K562 (cell line): ENCODE data around the gene FLII. TPM values are rescaled to one million over a fixed set of nuclear protein-coding genes. Genes with fewer than 3 reads are reported as not detected.
A peak's percentile ranks its signal among the peaks of the same experiment; 100 is the strongest.

Experiments
- ATF1 ChIP-seq, 2 experiments: fragments of 450-650 bp in 1 of 2; IDR thresholded peaks; 2 replicates each; pipeline ENCODE4 v1.6.1; 2016; ENCODE audit warnings: missing compliant biosample characterization in 1 of 2, missing genetic modification characterization in 1 of 2
- CBX3 ChIP-seq, 2 experiments: IDR thresholded peaks; 1 replicate in 1 of 2; 2 replicates in 1 of 2; pipeline ENCODE4 v1.6.1; 2012; ENCODE audit warnings: inconsistent platforms in 2 of 2, low read length in 2 of 2, borderline replicate concordance in 1 of 2, control low read depth in 1 of 2
- CEBPB ChIP-seq: fragments of 450-650 bp; IDR thresholded peaks from 2 replicates; pipeline ENCODE4 v1.6.1; 2016; ENCODE audit warnings: missing genetic modification characterization, missing compliant biosample characterization
- CHD1 ChIP-seq: fragments of 200-600 bp; sonication (generic); IDR thresholded peaks from one replicate; pipeline ENCODE4 v1.6.1; 2012; ENCODE audit warnings: mild to moderate bottlenecking, moderate library complexity, low read length, inconsistent platforms
- CREM ChIP-seq: IDR thresholded peaks from 2 replicates; pipeline ENCODE4 v1.6.1; 2014; ENCODE audit warnings: antibody characterized with exemption, low read depth
- CUX1 ChIP-seq: fragments of 200-800 bp; sonication (Bioruptor generic); IDR thresholded peaks from 2 replicates; pipeline ENCODE4 v1.6.1; 2016; ENCODE audit warnings: missing genetic modification characterization, missing compliant biosample characterization
- ERF ChIP-seq: fragments of 450-650 bp; formaldehyde crosslinking; IDR thresholded peaks from 2 replicates; pipeline ENCODE4 v1.4.0; 2020; ENCODE audit warnings: mild to moderate bottlenecking, mixed read lengths
- EZH2 ChIP-seq: IDR thresholded peaks from 2 replicates; pipeline ENCODE4 v1.6.1; 2012; ENCODE audit warnings: low read depth, mild to moderate bottlenecking, inconsistent platforms, low read length, borderline replicate concordance
- JUND ChIP-seq, 2 experiments: IDR thresholded peaks; 2 replicates in 1 of 2; 3 replicates in 1 of 2; pipeline ENCODE4 v1.6.1; 2011; ENCODE audit warnings: borderline replicate concordance in 2 of 2, low read depth in 2 of 2, low read length in 2 of 2, improper control_type of control experiment in 1 of 2, missing biosample characterization in 1 of 2, missing genetic modification characterization in 1 of 2, missing genetic modification reagents in 1 of 2
- PCBP1 ChIP-seq: fragments of 200-400 bp; formaldehyde crosslinking; IDR thresholded peaks from 2 replicates; pipeline ENCODE4 v1.6.1; 2018; ENCODE audit warnings: mild to moderate bottlenecking, low read depth, low read length; ENCODE audit not compliant: poor library complexity, severe bottlenecking
- RFX1 ChIP-seq: fragments of 450-650 bp; IDR thresholded peaks from 2 replicates; pipeline ENCODE4 v1.6.1; 2016; ENCODE audit warnings: mild to moderate bottlenecking, moderate library complexity
- TCF7L2 ChIP-seq: fragments of 150-350 bp; IDR thresholded peaks from 2 replicates; pipeline ENCODE4 v1.6.1; 2016; ENCODE audit warnings: low read depth, mild to moderate bottlenecking, low read length, moderate library complexity
- U2AF2 ChIP-seq: fragments of 200-400 bp; formaldehyde crosslinking; optimal IDR thresholded peaks from 2 replicates; pipeline ENCODE3; 2017; ENCODE audit warnings: low read depth, mild to moderate bottlenecking, low read length
- VEZF1 ChIP-seq: fragments of 200-800 bp; sonication (Bioruptor generic); IDR thresholded peaks from 2 replicates; pipeline ENCODE4 v1.6.1; 2017; ENCODE audit warnings: missing genetic modification characterization, missing compliant biosample characterization
- ZNF316 ChIP-seq: fragments of 450-650 bp; IDR thresholded peaks from 2 replicates; pipeline ENCODE4 v1.6.1; 2016
- polyA plus RNA-seq, 8 experiments: library from polyadenylated mRNA; depleted of rRNA in 4 of 8; stranded (reverse) in 5 of 8; unstranded in 3 of 8; fragments of >200 nt; fragmentation: Nextera tagmentation in 2 of 8; fragmentation: Illumina TruSeq in 1 of 8; extraction: Ambion mirVana in 2 of 8; extraction: Trizol in 1 of 8; gene quantifications; 2 replicates each; pipeline versions ENCODE4 v1.2.1 to v1.2.3, GENCODE V29; 2011 to 2014; ENCODE audit warnings: inconsistent platforms in 1 of 8, missing spikeins in 1 of 8
- total RNA-seq, 7 experiments: library from RNA; depleted of rRNA in 6 of 7; stranded (reverse); fragments of >200 nt in 6 of 7; fragmentation: Illumina TruSeq in 2 of 7; extraction: Trizol in 2 of 7; gene quantifications; 2 replicates each; pipeline versions ENCODE4 v1.2.1 to v1.2.3, GENCODE V29; 2011 to 2021; ENCODE audit warnings: low replicate concordance in 1 of 7
- TF ChIP-seq, protein P1 (sequence below), 2 experiments: fragments of 450-650 bp; IDR thresholded peaks; 2 replicates each; pipeline ENCODE4 v1.6.1; 2016
- TF ChIP-seq, protein P2 (sequence below): fragments of 450-650 bp; IDR thresholded peaks from 2 replicates; pipeline ENCODE4 v1.6.1; 2016; ENCODE audit warnings: low read depth, mild to moderate bottlenecking, moderate library complexity

FLII gene
- total and polyA plus RNA-seq, 9 of the 15 experiments (the other 6 are each of a cell fraction or from before 2014, with no cell fraction given): 11.7 to 126 (median 82.5) TPM

- TF ChIP-seq CUX1: no peak
- TF ChIP-seq RFX1: no peak
- TF ChIP-seq JUND (IDR thresholded peaks at IDR 0.05; ENCODE audit: borderline replicate concordance, low read depth, low read length): no peak
- TF ChIP-seq JUND (tag; IDR thresholded peaks at IDR 0.05; ENCODE audit: borderline replicate concordance, low read depth, low read length): no peak
- no peak for TF ChIP-seq TCF7L2
- TF ChIP-seq, protein P1, sequence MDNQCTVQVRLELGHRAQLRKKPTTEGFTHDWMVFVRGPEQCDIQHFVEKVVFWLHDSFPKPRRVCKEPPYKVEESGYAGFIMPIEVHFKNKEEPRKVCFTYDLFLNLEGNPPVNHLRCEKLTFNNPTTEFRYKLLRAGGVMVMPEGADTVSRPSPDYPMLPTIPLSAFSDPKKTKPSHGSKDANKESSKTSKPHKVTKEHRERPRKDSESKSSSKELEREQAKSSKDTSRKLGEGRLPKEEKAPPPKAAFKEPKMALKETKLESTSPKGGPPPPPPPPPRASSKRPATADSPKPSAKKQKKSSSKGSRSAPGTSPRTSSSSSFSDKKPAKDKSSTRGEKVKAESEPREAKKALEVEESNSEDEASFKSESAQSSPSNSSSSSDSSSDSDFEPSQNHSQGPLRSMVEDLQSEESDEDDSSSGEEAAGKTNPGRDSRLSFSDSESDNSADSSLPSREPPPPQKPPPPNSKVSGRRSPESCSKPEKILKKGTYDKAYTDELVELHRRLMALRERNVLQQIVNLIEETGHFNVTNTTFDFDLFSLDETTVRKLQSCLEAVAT (IDR thresholded peaks at IDR 0.05): no peak
- no peak for TF ChIP-seq PCBP1
- TF ChIP-seq CREM: no peak
- TF ChIP-seq, protein P2, sequence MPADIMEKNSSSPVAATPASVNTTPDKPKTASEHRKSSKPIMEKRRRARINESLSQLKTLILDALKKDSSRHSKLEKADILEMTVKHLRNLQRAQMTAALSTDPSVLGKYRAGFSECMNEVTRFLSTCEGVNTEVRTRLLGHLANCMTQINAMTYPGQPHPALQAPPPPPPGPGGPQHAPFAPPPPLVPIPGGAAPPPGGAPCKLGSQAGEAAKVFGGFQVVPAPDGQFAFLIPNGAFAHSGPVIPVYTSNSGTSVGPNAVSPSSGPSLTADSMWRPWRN: no peak
- TF ChIP-seq CHD1: no peak
- TF ChIP-seq VEZF1: peak; percentile 90
- no peak for TF ChIP-seq U2AF2
- TF ChIP-seq ATF1 (CRISPR knock-in tag; IDR thresholded peaks at IDR 0.05): no peak
- TF ChIP-seq ATF1 (tag; IDR thresholded peaks at IDR 0.05): 0 out of 2 replicates have a peak, but pooled peaks have one; percentile 13
- no peak for TF ChIP-seq CEBPB (tag)
- TF ChIP-seq EZH2: no peak
- TF ChIP-seq CBX3 (IDR thresholded peaks at IDR 0.05; ENCODE audit: borderline replicate concordance in 1 of 2, low read length in 2 of 2): no peak
- no peak for TF ChIP-seq ERF
- no peak for TF ChIP-seq ZNF316
Observed at GRCh38 chr17:18225121-18225641, 33.4 kb downstream of the FLII start, which contains the start of gene LLGL1 (continued).
